ENCODE results near the gene SH3PXD2A.
A peak's percentile ranks its signal among the peaks of the same experiment; 100 is the strongest.

Gene SH3PXD2A

DNA sequence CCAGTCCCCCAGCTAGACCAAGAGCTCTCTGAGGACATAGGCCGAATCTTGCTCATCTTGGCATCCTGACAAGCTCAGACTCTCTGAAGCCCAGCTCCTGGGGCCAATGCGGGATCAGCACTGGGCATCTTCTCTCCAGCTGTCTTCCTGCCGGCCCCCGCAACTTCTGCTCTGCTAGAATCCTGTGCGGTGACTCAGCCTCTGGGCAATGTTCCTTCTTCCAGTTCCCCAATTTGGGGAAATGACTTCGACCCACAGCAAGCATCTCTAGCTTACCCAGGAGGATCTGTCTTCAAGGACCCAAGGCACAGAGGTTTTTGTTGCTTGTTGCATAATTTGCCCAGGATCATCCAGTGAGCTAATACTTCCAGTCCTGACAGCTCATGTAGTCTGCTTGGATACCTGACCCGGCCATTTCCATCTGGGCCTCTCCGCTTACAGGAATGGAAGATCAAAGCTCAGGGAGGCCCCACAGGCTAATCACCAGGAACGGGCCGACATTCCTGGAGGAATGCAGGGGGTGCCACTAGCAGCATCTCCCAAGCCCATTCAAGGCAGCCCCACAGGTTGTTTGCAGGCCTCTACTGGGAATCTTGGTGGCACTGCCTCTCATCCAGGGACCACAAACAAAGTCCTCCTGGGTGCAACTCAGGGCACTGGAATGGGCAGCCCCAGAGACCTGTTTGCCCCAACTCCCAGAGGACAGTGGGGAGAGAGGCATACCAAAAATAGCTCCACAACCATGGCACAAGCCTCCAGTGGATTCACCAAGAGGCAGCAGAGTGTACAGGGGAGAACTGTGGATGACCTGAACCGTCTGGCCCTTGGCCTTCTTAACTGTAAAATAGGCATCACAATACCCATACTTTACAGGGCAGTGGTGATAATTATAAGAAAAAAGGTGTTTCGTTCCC is 210.0 kb downstream of the SH3PXD2A start:
- Histone ChIP-seq H3K36me3 (ENCODE audit: control insufficient read depth in 4 of 4, insufficient read depth in 4 of 4, low read length in 3 of 4) (no peaks in the 10 kb centered on the region), H3K27ac (ENCODE audit: insufficient read depth in 1 of 2, low read depth in 1 of 2, low read length in 2 of 2, poor library complexity in 1 of 2, severe bottlenecking in 2 of 2) (no peak overlapping the region), H3K4me1 (ENCODE audit: control extremely low read depth in 1 of 4, control insufficient read depth in 4 of 4, insufficient read depth in 4 of 4, low read length in 3 of 4) (peaks cover 0 to 18% (median 14%) of the 10 kb centered on the region in 4 experiments), H3K27me3 (replicated peaks in 2 of 5; ENCODE audit: control insufficient read depth in 4 of 5, insufficient read depth in 5 of 5, low read length in 4 of 5) (no peaks in the 10 kb centered on the region), H3K9me3 (ENCODE audit: control extremely low read depth in 1 of 5, control insufficient read depth in 4 of 5, insufficient read depth in 2 of 5, low read depth in 1 of 5, low read length in 4 of 5) (no peaks in the 10 kb centered on the region), H3K4me3 (ENCODE audit: control insufficient read depth in 1 of 7, extremely low read depth in 1 of 7, insufficient read depth in 4 of 7, low read depth in 2 of 7, low read length in 6 of 7) (no peak overlapping the region)
- peak; percentile 78 to 91 (median 90) for DNase-seq
- CTCF ChIA-PET = interaction anchor here (0.7 to 1.7 kb wide), 10 partner anchors 8 to 40 kb away, joined by 3 to 7 read pairs (median 3); no protein-coding TSS in a partner anchor
- 43% methylated on average over 11 of the region's 12 CpGs for WGBS (ENCODE audit: insufficient coverage)
- POLR2A ChIA-PET = no interaction called here

DNA sequence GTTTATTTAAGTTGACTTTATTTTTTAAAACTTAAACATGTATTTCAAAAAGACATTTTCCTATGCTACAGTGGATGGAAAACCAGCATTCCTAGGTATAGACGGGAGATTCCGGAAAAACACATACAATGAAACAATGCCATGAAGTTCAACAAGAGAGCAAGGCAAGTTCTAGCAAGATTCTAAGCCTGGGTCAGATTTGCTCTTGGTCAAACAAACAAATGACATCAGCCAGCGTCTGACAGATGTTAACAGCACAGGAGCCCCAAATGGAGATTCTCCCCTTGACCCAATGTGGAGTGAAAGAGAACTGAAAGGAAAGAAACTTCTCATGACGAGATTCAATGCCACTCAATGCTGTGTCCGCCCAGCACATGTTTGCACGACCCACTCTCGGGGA is 212.0 kb downstream of the SH3PXD2A start:
- Histone ChIP-seq H3K4me3 (ENCODE audit: control insufficient read depth in 1 of 7, extremely low read depth in 1 of 7, insufficient read depth in 4 of 7, low read depth in 2 of 7, low read length in 6 of 7) (no peak overlapping the region), H3K27me3 (replicated peaks in 2 of 5; ENCODE audit: control insufficient read depth in 4 of 5, insufficient read depth in 5 of 5, low read length in 4 of 5) (no peaks in the 10 kb centered on the region), H3K27ac (ENCODE audit: insufficient read depth in 1 of 2, low read depth in 1 of 2, low read length in 2 of 2, poor library complexity in 1 of 2, severe bottlenecking in 2 of 2) (no peak overlapping the region), H3K4me1 (ENCODE audit: control extremely low read depth in 1 of 4, control insufficient read depth in 4 of 4, insufficient read depth in 4 of 4, low read length in 3 of 4) (peaks cover 0 to 18% (median 14%) of the 10 kb centered on the region in 4 experiments), H3K36me3 (ENCODE audit: control insufficient read depth in 4 of 4, insufficient read depth in 4 of 4, low read length in 3 of 4) (no peaks in the 10 kb centered on the region), H3K9me3 (ENCODE audit: control extremely low read depth in 1 of 5, control insufficient read depth in 4 of 5, insufficient read depth in 2 of 5, low read depth in 1 of 5, low read length in 4 of 5) (no peaks in the 10 kb centered on the region)
- WGBS (ENCODE audit: insufficient coverage) = 99% methylated on average over 7 of the region's 7 CpGs
- POLR2A ChIA-PET = no interaction called here
- CTCF ChIA-PET = interaction anchor here (1.0 kb wide), 1 partner anchor 37 kb away, joined by 3 read pairs; no protein-coding TSS in a partner anchor
- DNase-seq = no peak

DNA sequence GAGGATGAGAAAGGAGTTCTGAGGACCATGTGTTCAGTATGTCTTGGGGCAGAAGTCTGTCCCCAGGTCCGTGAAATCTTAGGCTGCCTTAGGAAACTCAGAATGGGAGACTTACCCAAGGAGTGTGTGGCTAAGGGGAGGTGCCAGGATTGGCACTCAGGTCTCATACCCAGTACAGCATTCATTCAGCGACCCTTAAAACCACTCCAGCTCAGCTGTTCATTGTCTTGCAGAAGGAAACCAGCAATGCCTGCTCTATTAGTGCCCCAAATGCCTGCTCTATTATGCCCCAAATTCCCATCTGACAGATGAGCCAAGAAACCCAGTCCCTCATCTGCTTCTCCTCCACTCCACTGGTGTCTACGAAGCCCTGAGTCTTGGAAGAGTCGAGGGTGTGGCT is 214.1 kb downstream of the SH3PXD2A start:
- POLR2A ChIA-PET = no interaction called here
- 100% methylated on average over 3 of the region's 4 CpGs for WGBS (ENCODE audit: insufficient coverage)
- peaks cover 0 to 18% (median 14%) of the 10 kb centered on the region in 4 experiments for H3K4me1 ChIP-seq (ENCODE audit: control extremely low read depth in 1 of 4, control insufficient read depth in 4 of 4, insufficient read depth in 4 of 4, low read length in 3 of 4)
- H3K4me3 ChIP-seq (ENCODE audit: control insufficient read depth in 1 of 7, extremely low read depth in 1 of 7, insufficient read depth in 4 of 7, low read depth in 2 of 7, low read length in 6 of 7) = no peak overlapping the region
- CTCF ChIA-PET = no interaction called here
- H3K9me3 ChIP-seq (ENCODE audit: control extremely low read depth in 1 of 5, control insufficient read depth in 4 of 5, insufficient read depth in 2 of 5, low read depth in 1 of 5, low read length in 4 of 5) = no peaks in the 10 kb centered on the region
- no peak for DNase-seq
- no peaks in the 10 kb centered on the region for H3K27me3 ChIP-seq (replicated peaks in 2 of 5; ENCODE audit: control insufficient read depth in 4 of 5, insufficient read depth in 5 of 5, low read length in 4 of 5)
- no peak overlapping the region for H3K27ac ChIP-seq (ENCODE audit: insufficient read depth in 1 of 2, low read depth in 1 of 2, low read length in 2 of 2, poor library complexity in 1 of 2, severe bottlenecking in 2 of 2)
- no peaks in the 10 kb centered on the region for H3K36me3 ChIP-seq (ENCODE audit: control insufficient read depth in 4 of 4, insufficient read depth in 4 of 4, low read length in 3 of 4)

DNA sequence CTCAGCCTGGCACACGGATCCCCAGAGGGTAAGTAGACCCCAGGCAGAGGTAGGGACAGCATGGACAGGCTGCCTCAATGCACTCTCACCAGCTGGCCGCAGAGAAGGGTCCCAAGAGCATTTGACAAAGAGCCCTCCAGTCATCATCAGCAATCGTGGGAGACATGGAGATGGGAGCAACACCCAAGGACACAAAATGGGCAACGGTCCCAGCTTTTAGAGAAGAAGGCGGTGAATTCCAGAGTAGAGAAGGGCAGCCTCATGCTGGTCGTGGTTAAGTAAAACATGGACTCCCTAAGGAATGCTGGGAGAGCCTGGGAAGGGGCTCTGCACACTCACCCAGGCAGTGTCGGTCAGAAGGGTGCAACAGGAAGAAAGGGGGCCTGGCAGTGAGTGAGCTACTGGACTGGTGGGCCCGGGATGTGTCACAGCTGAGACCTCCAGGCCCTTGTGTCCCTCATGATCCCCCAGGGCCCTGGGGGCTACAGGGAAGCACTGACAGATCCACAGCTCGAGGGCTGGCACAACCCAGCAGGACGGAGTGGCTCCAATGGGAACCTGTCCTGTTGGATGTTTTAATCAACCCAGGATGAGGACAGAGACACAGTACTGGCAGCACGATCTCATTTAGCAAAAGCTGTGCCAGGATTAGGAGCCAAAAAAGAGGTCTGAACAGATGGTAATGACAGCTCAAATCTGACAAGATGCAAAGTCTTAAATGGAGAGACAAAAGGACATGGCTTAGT is 214.8 kb downstream of the SH3PXD2A start:
- POLR2A ChIA-PET = no interaction called here
- Histone ChIP-seq H3K36me3 (ENCODE audit: control insufficient read depth in 4 of 4, insufficient read depth in 4 of 4, low read length in 3 of 4) (no peaks in the 10 kb centered on the region), H3K27me3 (replicated peaks in 2 of 5; ENCODE audit: control insufficient read depth in 4 of 5, insufficient read depth in 5 of 5, low read length in 4 of 5) (no peaks in the 10 kb centered on the region), H3K9me3 (ENCODE audit: control extremely low read depth in 1 of 5, control insufficient read depth in 4 of 5, insufficient read depth in 2 of 5, low read depth in 1 of 5, low read length in 4 of 5) (no peaks in the 10 kb centered on the region), H3K4me3 (ENCODE audit: control insufficient read depth in 1 of 7, extremely low read depth in 1 of 7, insufficient read depth in 4 of 7, low read depth in 2 of 7, low read length in 6 of 7) (no peak overlapping the region), H3K4me1 (ENCODE audit: control extremely low read depth in 1 of 4, control insufficient read depth in 4 of 4, insufficient read depth in 4 of 4, low read length in 3 of 4) (peaks cover 0 to 13% (median 11%) of the 10 kb centered on the region in 4 experiments), H3K27ac (ENCODE audit: insufficient read depth in 1 of 2, low read depth in 1 of 2, low read length in 2 of 2, poor library complexity in 1 of 2, severe bottlenecking in 2 of 2) (no peak overlapping the region)
- CTCF ChIA-PET = interaction anchor here (1.0 kb wide), 1 partner anchor 17 kb away, joined by 3 read pairs; no protein-coding TSS in a partner anchor
- 96% methylated on average over 11 of the region's 11 CpGs for WGBS (ENCODE audit: insufficient coverage)
- no peak for DNase-seq

DNA sequence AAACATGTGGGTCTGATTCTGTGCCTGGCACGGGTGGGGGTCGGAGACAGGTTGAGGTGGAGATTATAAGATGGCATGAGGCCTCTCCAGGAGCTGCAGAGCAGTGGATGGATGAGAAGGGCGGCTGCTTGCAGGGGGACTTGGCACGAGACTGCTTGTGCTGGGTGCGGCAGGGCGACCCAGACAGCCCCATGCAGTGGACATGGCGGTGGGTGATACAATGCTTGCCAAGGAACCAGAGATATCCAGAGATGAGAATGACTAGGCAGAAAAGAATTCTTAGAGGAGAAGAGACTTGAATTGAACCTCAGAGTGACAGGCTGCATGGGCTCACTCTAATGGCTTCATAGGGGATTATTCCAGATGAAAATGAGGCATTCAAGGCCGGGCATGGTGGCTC is 216.4 kb downstream of the SH3PXD2A start:
- 100% methylated on average over 8 of the region's 8 CpGs for WGBS (ENCODE audit: insufficient coverage)
- CTCF ChIA-PET = interaction anchor here (1.5 to 2.5 kb wide), 2 partner anchors 22 to 47 kb away, joined by 4 to 10 read pairs; no protein-coding TSS in a partner anchor

DNA sequence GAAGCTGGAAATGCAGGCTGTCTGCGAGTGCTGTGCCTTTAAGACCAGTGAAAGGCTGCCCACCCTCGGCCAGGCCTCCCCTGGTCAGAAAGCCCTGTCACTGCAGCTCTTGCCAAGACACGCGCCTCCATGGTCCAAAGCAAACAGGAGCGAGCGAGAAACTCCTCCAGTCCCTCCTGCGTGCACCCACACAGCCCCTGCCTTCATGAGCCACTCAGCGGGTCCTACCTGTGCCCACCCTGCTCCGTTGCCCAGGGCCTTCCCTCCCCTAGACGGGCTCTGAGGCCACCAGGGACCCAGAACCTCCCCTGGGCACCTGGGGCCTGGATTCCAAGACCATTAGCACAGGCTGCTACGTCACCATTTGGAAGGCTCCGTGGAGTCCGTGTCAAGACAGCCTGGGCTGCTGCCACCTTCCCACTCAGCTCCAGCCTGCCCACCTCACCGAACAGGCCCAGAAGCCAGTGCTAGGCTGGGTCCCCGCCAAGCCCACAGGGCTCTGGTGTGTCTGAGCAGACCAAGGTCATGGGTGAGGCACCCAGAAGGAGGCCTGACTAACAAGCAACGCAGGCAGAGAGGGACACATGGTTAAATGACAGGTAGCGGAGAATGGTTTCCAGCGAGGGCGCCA is 217.3 kb downstream of the SH3PXD2A start:
- H3K36me3 ChIP-seq (ENCODE audit: control insufficient read depth in 4 of 4, insufficient read depth in 4 of 4, low read length in 3 of 4) = peaks cover 0 to 2% (median 0%) of the 10 kb centered on the region in 4 experiments
- POLR2A ChIA-PET = no interaction called here
- DNase-seq = no peak
- no peak overlapping the region for H3K27ac ChIP-seq (ENCODE audit: insufficient read depth in 1 of 2, low read depth in 1 of 2, low read length in 2 of 2, poor library complexity in 1 of 2, severe bottlenecking in 2 of 2)
- CTCF ChIA-PET = interaction anchor here (1.5 to 2.5 kb wide), 3 partner anchors 20 to 48 kb away, joined by 4 to 10 read pairs (median 6); no protein-coding TSS in a partner anchor
- no peaks in the 10 kb centered on the region for H3K4me1 ChIP-seq (ENCODE audit: control extremely low read depth in 1 of 4, control insufficient read depth in 4 of 4, insufficient read depth in 4 of 4, low read length in 3 of 4)
- WGBS (ENCODE audit: insufficient coverage) = 96% methylated on average over 18 of the region's 19 CpGs
- H3K9me3 ChIP-seq (ENCODE audit: control extremely low read depth in 1 of 5, control insufficient read depth in 4 of 5, insufficient read depth in 2 of 5, low read depth in 1 of 5, low read length in 4 of 5) = no peaks in the 10 kb centered on the region
- H3K27me3 ChIP-seq (replicated peaks in 2 of 5; ENCODE audit: control insufficient read depth in 4 of 5, insufficient read depth in 5 of 5, low read length in 4 of 5) = no peaks in the 10 kb centered on the region
- H3K4me3 ChIP-seq (ENCODE audit: control insufficient read depth in 1 of 7, extremely low read depth in 1 of 7, insufficient read depth in 4 of 7, low read depth in 2 of 7, low read length in 6 of 7) = no peak overlapping the region

More for the DNA sequence above, 216.4 kb downstream of the SH3PXD2A start:
- POLR2A ChIA-PET = no interaction called here
- no peaks in the 10 kb centered on the region for H3K27me3 ChIP-seq (replicated peaks in 2 of 5; ENCODE audit: control insufficient read depth in 4 of 5, insufficient read depth in 5 of 5, low read length in 4 of 5)
- no peak overlapping the region for H3K4me3 ChIP-seq (ENCODE audit: control insufficient read depth in 1 of 7, extremely low read depth in 1 of 7, insufficient read depth in 4 of 7, low read depth in 2 of 7, low read length in 6 of 7)
- H3K9me3 ChIP-seq (ENCODE audit: control extremely low read depth in 1 of 5, control insufficient read depth in 4 of 5, insufficient read depth in 2 of 5, low read depth in 1 of 5, low read length in 4 of 5) = no peaks in the 10 kb centered on the region
- DNase-seq = no peak
- H3K27ac ChIP-seq (ENCODE audit: insufficient read depth in 1 of 2, low read depth in 1 of 2, low read length in 2 of 2, poor library complexity in 1 of 2, severe bottlenecking in 2 of 2) = no peak overlapping the region
- H3K36me3 ChIP-seq (ENCODE audit: control insufficient read depth in 4 of 4, insufficient read depth in 4 of 4, low read length in 3 of 4) = peaks cover 0 to 2% (median 0%) of the 10 kb centered on the region in 4 experiments
- H3K4me1 ChIP-seq (ENCODE audit: control extremely low read depth in 1 of 4, control insufficient read depth in 4 of 4, insufficient read depth in 4 of 4, low read length in 3 of 4) = no peaks in the 10 kb centered on the region

All from common myeloid progenitor, CD34-positive (primary cell).